Ishikawa (cell line): Measurements from ENCODE around the gene LYZL1.

Experiments
- CREB1 ChIP-seq: IDR thresholded peaks from 2 replicates; pipeline ENCODE4 v1.6.1; 2012; ENCODE audit warnings: low read depth
- EGR1 ChIP-seq: IDR thresholded peaks from 2 replicates; pipeline ENCODE4 v1.6.1; 2012
- FOXM1 ChIP-seq: IDR thresholded peaks from 2 replicates; pipeline ENCODE4 v1.6.1; 2012; ENCODE audit warnings: low read depth, borderline replicate concordance
- MAX ChIP-seq: IDR thresholded peaks from 2 replicates; pipeline ENCODE4 v1.6.1; 2012
- REST ChIP-seq: IDR thresholded peaks from 2 replicates; pipeline ENCODE4 v1.6.1; 2012; ENCODE audit warnings: low read depth, mild to moderate bottlenecking
- TAF1 ChIP-seq: IDR thresholded peaks from 2 replicates; pipeline ENCODE4 v1.6.1; 2012; ENCODE audit warnings: low read depth, mild to moderate bottlenecking

- TF ChIP-seq EGR1 (no peak), MAX (no peak), TAF1 (no peak), FOXM1 (no peak), CREB1 (no peak), REST (no peak)
These were observed 46.9 kb upstream of the LYZL1 start for GRCh38 chr10:29241925-29242324.
